NB4 (cell line): ENCODE data around the gene NRXN3.

Experiments used
- CTCF ChIP-seq: IDR thresholded peaks from one replicate; pipeline ENCODE4 v1.5.1; 2012; ENCODE audit warnings: low read depth, low read length
- MAX ChIP-seq: IDR thresholded peaks from 2 replicates; pipeline ENCODE4 v1.6.1; 2011; ENCODE audit warnings: low read depth, low read length
- MYC ChIP-seq: IDR thresholded peaks from 2 replicates; pipeline ENCODE4 v1.6.1; 2011; ENCODE audit warnings: low read depth, low read length
- POLR2A ChIP-seq: IDR thresholded peaks from 2 replicates; pipeline ENCODE4 v1.6.1; 2011; ENCODE audit warnings: mild to moderate bottlenecking; ENCODE audit not compliant: insufficient read length; ENCODE audit errors: extremely low read depth

- TF ChIP-seq CTCF (no peak), MAX (no peak), POLR2A (no peak), MYC (no peak)
These were observed 70.4 kb downstream of the NRXN3 start for GRCh38 chr14:78240567-78240966.
